Mammary epithelial cell (primary cell): Measurements from ENCODE around the gene MLN.

Source experiments
- EZH2 ChIP-seq: IDR thresholded peaks from 2 replicates; pipeline ENCODE4 v1.6.1; 2012; ENCODE audit warnings: low read length, inconsistent platforms, borderline replicate concordance
- TF ChIP-seq, protein P1 (sequence below), 2 donors: IDR thresholded peaks in 1 of 2; conservative IDR thresholded peaks in 1 of 2; 2 replicates each; pipeline ENCODE4 v1.5.1; 2011 to 2012; ENCODE audit warnings: inconsistent platforms in 2 of 2, low read length in 2 of 2, mild to moderate bottlenecking in 2 of 2, control low read depth in 1 of 2, low read depth in 1 of 2; ENCODE audit not compliant: insufficient read depth in 1 of 2; ENCODE audit errors: extremely low read depth in 1 of 2

DNA sequence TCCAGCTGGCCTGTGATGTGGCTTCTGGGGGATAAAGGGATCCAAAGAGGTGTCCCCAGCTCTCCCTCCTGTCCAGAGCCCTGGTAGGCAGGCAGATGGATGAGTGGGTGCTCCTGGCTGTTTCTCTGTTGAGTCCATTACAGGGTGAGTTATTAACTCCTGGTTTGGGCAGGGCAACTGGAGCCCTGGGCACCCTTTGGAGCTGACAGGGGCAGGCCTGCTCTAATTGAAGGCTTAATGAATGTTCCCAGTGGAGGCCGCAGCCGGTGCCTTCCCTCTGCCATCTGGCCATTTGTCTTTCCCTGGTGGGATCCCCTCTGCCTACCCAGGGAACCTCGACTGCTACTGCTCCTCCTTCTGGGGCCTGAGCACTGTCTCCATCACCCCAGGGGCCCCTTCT is 44.7 kb upstream of the MLN start:
- TF ChIP-seq, protein P1, sequence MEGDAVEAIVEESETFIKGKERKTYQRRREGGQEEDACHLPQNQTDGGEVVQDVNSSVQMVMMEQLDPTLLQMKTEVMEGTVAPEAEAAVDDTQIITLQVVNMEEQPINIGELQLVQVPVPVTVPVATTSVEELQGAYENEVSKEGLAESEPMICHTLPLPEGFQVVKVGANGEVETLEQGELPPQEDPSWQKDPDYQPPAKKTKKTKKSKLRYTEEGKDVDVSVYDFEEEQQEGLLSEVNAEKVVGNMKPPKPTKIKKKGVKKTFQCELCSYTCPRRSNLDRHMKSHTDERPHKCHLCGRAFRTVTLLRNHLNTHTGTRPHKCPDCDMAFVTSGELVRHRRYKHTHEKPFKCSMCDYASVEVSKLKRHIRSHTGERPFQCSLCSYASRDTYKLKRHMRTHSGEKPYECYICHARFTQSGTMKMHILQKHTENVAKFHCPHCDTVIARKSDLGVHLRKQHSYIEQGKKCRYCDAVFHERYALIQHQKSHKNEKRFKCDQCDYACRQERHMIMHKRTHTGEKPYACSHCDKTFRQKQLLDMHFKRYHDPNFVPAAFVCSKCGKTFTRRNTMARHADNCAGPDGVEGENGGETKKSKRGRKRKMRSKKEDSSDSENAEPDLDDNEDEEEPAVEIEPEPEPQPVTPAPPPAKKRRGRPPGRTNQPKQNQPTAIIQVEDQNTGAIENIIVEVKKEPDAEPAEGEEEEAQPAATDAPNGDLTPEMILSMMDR (conservative IDR thresholded peaks at IDR 0.05 in 1 of 2, IDR thresholded peaks at IDR 0.05 in 1 of 2; ENCODE audit: extremely low read depth in 1 of 2, insufficient read depth in 1 of 2, low read depth in 1 of 2, low read length in 2 of 2), result no peak
- TF ChIP-seq EZH2, result no peak
